Measurements from ENCODE around the gene GOLGA6L6.
"Not testable (repeated sequence)": the region's sequence is repeated elsewhere in the genome, so short reads cannot be mapped to it uniquely, and the experiment has no call there.

DNA sequence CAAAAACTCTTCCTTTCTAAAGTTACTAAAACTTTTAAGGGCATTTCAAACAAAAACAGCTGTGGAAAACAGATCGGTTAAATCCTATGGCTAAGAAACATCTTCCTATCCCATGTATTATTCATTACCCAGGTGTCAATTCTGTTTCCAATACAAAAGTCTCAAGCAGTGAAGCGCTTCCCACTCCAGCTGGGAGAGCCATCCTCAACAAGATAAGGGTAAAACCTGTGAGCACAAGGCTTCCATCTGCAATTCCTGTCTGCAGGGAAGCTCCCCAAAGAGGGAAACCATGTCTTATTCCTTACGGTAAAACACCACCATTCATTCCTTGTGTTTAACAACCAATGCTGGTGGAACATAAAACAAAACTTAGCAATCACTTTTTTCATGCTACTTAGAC, 38.8 kb downstream of the GOLGA6L6 start:
- TF ChIP-seq SP1 (IDR thresholded peaks at IDR 0.05); FOXK2 (IDR thresholded peaks at IDR 0.05); ELF4 (IDR thresholded peaks at IDR 0.05); HDGF (IDR thresholded peaks at IDR 0.05; ENCODE audit: borderline replicate concordance); NFRKB (IDR thresholded peaks at IDR 0.05); FOXM1 (IDR thresholded peaks at IDR 0.05; ENCODE audit: borderline replicate concordance); SUZ12 (IDR thresholded peaks at IDR 0.05); BHLHE40 (IDR thresholded peaks at IDR 0.05; ENCODE audit: borderline replicate concordance); CTBP1 (IDR thresholded peaks at IDR 0.05; ENCODE audit: borderline replicate concordance); ZNF384 (IDR thresholded peaks at IDR 0.05); ARNT (IDR thresholded peaks at IDR 0.05): not testable (repeated sequence)

Measured in HEK293T (cell line).